ENCODE measurements around the gene ERI3. TPM values are rescaled to one million over a fixed set of nuclear protein-coding genes. Genes with fewer than 3 reads are reported as not detected.

The ERI3 gene
- total RNA-seq, 1 experiment from 2014 or later: 83.3 TPM

GRCh38 chr1:44313265-44313918 lies 41.7 kb downstream of the ERI3 start:
- no peaks in the 10 kb centered on the region for H3K27me3 ChIP-seq (ENCODE audit: control insufficient read depth, insufficient read depth, low read length)
- H3K27ac ChIP-seq (ENCODE audit: low read length): no peak overlapping the region
- DNase-seq (ENCODE audit: low read depth, low spot score) (no peak), ATAC-seq (no peak)
- TF ChIP-seq TCF7L2 (IDR thresholded peaks at IDR 0.05; ENCODE audit: low read depth, low read length): no peak
- TF ChIP-seq SIN3A (IDR thresholded peaks at IDR 0.05; ENCODE audit: borderline replicate concordance, insufficient read depth, low read depth, low read length): no peak
- TF ChIP-seq, protein P1, sequence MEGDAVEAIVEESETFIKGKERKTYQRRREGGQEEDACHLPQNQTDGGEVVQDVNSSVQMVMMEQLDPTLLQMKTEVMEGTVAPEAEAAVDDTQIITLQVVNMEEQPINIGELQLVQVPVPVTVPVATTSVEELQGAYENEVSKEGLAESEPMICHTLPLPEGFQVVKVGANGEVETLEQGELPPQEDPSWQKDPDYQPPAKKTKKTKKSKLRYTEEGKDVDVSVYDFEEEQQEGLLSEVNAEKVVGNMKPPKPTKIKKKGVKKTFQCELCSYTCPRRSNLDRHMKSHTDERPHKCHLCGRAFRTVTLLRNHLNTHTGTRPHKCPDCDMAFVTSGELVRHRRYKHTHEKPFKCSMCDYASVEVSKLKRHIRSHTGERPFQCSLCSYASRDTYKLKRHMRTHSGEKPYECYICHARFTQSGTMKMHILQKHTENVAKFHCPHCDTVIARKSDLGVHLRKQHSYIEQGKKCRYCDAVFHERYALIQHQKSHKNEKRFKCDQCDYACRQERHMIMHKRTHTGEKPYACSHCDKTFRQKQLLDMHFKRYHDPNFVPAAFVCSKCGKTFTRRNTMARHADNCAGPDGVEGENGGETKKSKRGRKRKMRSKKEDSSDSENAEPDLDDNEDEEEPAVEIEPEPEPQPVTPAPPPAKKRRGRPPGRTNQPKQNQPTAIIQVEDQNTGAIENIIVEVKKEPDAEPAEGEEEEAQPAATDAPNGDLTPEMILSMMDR (IDR thresholded peaks at IDR 0.05): no peak
- in situ Hi-C loops (cut with HindIII; ENCODE audit: low pct_unique_long_range_greater_than_20kb, low sequenced_read_pairs) (no loop called here), intact Hi-C loops (cut with micrococcal nuclease; ENCODE audit: unreplicated experiment) (no loop called here)
- no peak overlapping the region for H3K4me3 ChIP-seq (ENCODE audit: low read depth in 2 of 2, low read length in 2 of 2)
- no peaks in the 10 kb centered on the region for H3K9me3 ChIP-seq (ENCODE audit: control insufficient read depth, insufficient read depth, low read depth, low read length)
- CTCF ChIA-PET: interaction anchor here (0.5 kb wide), 1 partner anchor 9 kb away, joined by 6 read pairs; no protein-coding TSS in a partner anchor
- H3K4me1 ChIP-seq (ENCODE audit: control insufficient read depth, insufficient read depth, low read length): no peaks in the 10 kb centered on the region
- POLR2A ChIA-PET: interaction anchor here (0.6 kb wide), 1 partner anchor 99 kb away, joined by 7 read pairs; no protein-coding TSS in a partner anchor
- no TSS peak for BruUV-seq (replicated peaks)
- H3K36me3 ChIP-seq (ENCODE audit: control insufficient read depth, insufficient read depth, low read length): peaks cover 10% of the 10 kb centered on the region; the same call in 1 of the 2 replicates

- ATAC-seq (no peak), DNase-seq (ENCODE audit: low read depth, low spot score) (no peak)
- POLR2A ChIA-PET: no interaction called here
- CTCF ChIA-PET: no interaction called here
- in situ Hi-C loops (cut with HindIII; ENCODE audit: low pct_unique_long_range_greater_than_20kb, low sequenced_read_pairs): no loop called here
- H3K4me3 ChIP-seq (ENCODE audit: low read depth in 2 of 2, low read length in 2 of 2): no peak overlapping the region
- H3K27ac ChIP-seq (ENCODE audit: low read length): no peak overlapping the region
- no peaks in the 10 kb centered on the region for H3K9me3 ChIP-seq (ENCODE audit: control insufficient read depth, insufficient read depth, low read depth, low read length)
- intact Hi-C loops (cut with micrococcal nuclease; ENCODE audit: unreplicated experiment): no loop called here
- H3K36me3 ChIP-seq (ENCODE audit: control insufficient read depth, insufficient read depth, low read length): peaks cover 5% of the 10 kb centered on the region; the same call in 1 of the 2 replicates
- TF ChIP-seq, protein P2, sequence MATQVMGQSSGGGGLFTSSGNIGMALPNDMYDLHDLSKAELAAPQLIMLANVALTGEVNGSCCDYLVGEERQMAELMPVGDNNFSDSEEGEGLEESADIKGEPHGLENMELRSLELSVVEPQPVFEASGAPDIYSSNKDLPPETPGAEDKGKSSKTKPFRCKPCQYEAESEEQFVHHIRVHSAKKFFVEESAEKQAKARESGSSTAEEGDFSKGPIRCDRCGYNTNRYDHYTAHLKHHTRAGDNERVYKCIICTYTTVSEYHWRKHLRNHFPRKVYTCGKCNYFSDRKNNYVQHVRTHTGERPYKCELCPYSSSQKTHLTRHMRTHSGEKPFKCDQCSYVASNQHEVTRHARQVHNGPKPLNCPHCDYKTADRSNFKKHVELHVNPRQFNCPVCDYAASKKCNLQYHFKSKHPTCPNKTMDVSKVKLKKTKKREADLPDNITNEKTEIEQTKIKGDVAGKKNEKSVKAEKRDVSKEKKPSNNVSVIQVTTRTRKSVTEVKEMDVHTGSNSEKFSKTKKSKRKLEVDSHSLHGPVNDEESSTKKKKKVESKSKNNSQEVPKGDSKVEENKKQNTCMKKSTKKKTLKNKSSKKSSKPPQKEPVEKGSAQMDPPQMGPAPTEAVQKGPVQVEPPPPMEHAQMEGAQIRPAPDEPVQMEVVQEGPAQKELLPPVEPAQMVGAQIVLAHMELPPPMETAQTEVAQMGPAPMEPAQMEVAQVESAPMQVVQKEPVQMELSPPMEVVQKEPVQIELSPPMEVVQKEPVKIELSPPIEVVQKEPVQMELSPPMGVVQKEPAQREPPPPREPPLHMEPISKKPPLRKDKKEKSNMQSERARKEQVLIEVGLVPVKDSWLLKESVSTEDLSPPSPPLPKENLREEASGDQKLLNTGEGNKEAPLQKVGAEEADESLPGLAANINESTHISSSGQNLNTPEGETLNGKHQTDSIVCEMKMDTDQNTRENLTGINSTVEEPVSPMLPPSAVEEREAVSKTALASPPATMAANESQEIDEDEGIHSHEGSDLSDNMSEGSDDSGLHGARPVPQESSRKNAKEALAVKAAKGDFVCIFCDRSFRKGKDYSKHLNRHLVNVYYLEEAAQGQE (IDR thresholded peaks at IDR 0.05; ENCODE audit: insufficient read depth in 1 of 2, low read depth in 2 of 2, low read length in 1 of 2): no peak
- TF ChIP-seq TCF7L2 (IDR thresholded peaks at IDR 0.05; ENCODE audit: low read depth, low read length) (no peak), SIN3A (IDR thresholded peaks at IDR 0.05; ENCODE audit: borderline replicate concordance, insufficient read depth, low read depth, low read length) (no peak), POLR2AphosphoS5 (IDR thresholded peaks at IDR 0.05; ENCODE audit: low read depth, low read length) (no peak)
- TF ChIP-seq, protein P1 (IDR thresholded peaks at IDR 0.05): no peak
- no peaks in the 10 kb centered on the region for H3K27me3 ChIP-seq (ENCODE audit: control insufficient read depth, insufficient read depth, low read length)
- no TSS peak for BruUV-seq (replicated peaks)
- H3K4me1 ChIP-seq (ENCODE audit: control insufficient read depth, insufficient read depth, low read length): no peaks in the 10 kb centered on the region
Measured at GRCh38 chr1:44312399-44313196, 42.5 kb downstream of the ERI3 start.
